PC-9 (cell line): ENCODE measurements around the gene RAMP2.
"Not testable (repeated sequence)": the region's sequence is repeated elsewhere in the genome, so short reads cannot be mapped to it uniquely, and the experiment has no call there.

ENCODE experiments used
- CTCF ChIP-seq: fragments of 200-600 bp; sonication (generic); conservative IDR thresholded peaks from 2 replicates; pipeline ENCODE4 v1.6.1; 2017; ENCODE audit warnings: mixed run types, antibody characterized with exemption, mild to moderate bottlenecking, moderate library complexity
- EZH2 ChIP-seq: fragments of 200-600 bp; sonication (generic); IDR thresholded peaks from 2 replicates; pipeline ENCODE4 v1.8.0; 2017; ENCODE audit warnings: antibody characterized with exemption, low read depth

- TF ChIP-seq CTCF, EZH2: not testable (repeated sequence)
Observed at GRCh38 chr17:42769964-42770363, 8.9 kb downstream of the RAMP2 start.
